A549 (cell line): ENCODE results near the gene PTPRA. TPM values are rescaled to one million over a fixed set of nuclear protein-coding genes. Genes with fewer than 3 reads are reported as not detected.

Experiments used
- ATAC-seq, 2 experiments: fragments of 200-7000 bp in 1 of 2; fragments of >200 bp in 1 of 2; cut with Nextera tagmentation in 1 of 2; cut with Tn5 transposase in 1 of 2; 3 replicates each; pipeline versions ENCODE4 v1.8.0 to v1.9.1; 2018 to 2020; ENCODE audit warnings: mild to moderate bottlenecking in 1 of 2, moderate library complexity in 1 of 2
- CTCF ChIA-PET: fragments of 300-600 bp; sonication (Branson Sonifier 250); formaldehyde crosslinking; extraction: SDS; loops from one replicate; lab custom pipeline; 2021; ENCODE audit warnings: antibody characterized with exemption, inconsistent platforms; lab: Yijun Ruan, JAX
- POLR2A ChIA-PET: fragments of 350-600 bp; formaldehyde crosslinking; extraction: SDS; loops from one replicate; lab custom pipeline; 2021; ENCODE audit warnings: antibody characterized with exemption, inconsistent platforms; lab: Yijun Ruan, JAX
- DNase-seq, 2 experiments: peaks; one replicate each; pipeline versions ENCODE4 v3.0.0 to v3.0.0-alpha.2; 2011 to 2016; ENCODE audit warnings: low read depth in 1 of 2, low spot score in 1 of 2
- FAIRE-seq: peaks from 2 replicates; lab custom pipeline; 2011; peaks lifted over from hg19 to GRCh38; lab: Jason Lieb, UNC
- H3K27ac ChIP-seq, 2 experiments: fragments of >200 bp; sonication (Bioruptor Twin); formaldehyde crosslinking; 3 replicates each; pipeline ENCODE4 v1.5.1; 2016 to 2017
- H3K4me1 ChIP-seq: fragments of >200 bp; sonication (Bioruptor Twin); formaldehyde crosslinking; 3 replicates; pipeline ENCODE4 v1.6.1; 2016
- H3K4me2 ChIP-seq: fragments of >200 bp; sonication (Bioruptor Twin); formaldehyde crosslinking; 3 replicates; pipeline ENCODE4 v1.6.1; 2016
- H3K4me3 ChIP-seq: fragments of >200 bp; sonication (Bioruptor Twin); formaldehyde crosslinking; 3 replicates; pipeline ENCODE4 v1.5.1; 2016
- H3K9me3 ChIP-seq: fragments of >200 bp; sonication (Bioruptor Twin); formaldehyde crosslinking; 3 replicates; pipeline ENCODE4 v1.6.1; 2016
- CBX2 ChIP-seq: fragments of 200-600 bp; sonication (generic); IDR thresholded peaks from 2 replicates; pipeline ENCODE4 v1.6.1; 2016; ENCODE audit warnings: low read depth, mild to moderate bottlenecking, borderline replicate concordance
- CBX8 ChIP-seq: fragments of 200-600 bp; sonication (generic); IDR thresholded peaks from 2 replicates; pipeline ENCODE4 v1.6.1; 2016
- CEBPB ChIP-seq, 2 experiments: fragments of >200 bp in 1 of 2; sonication (Bioruptor Twin) in 1 of 2; formaldehyde crosslinking in 1 of 2; IDR thresholded peaks; 2 replicates each; pipeline ENCODE4 v1.6.1; 2012 to 2016
- EHF ChIP-seq: fragments of 250-450 bp; sonication (Bioruptor Pico); IDR thresholded peaks from 2 replicates; pipeline ENCODE4 v1.5.0; 2020; ENCODE audit warnings: mild to moderate bottlenecking
- FOSL2 ChIP-seq, 2 experiments: fragments of 450-650 bp in 1 of 2; fragments of >200 bp in 1 of 2; sonication (Bioruptor Twin) in 1 of 2; formaldehyde crosslinking; IDR thresholded peaks; 2 replicates each; pipeline versions ENCODE4 v1.5.0 to v1.6.1; 2016 to 2020; ENCODE audit warnings: mild to moderate bottlenecking in 1 of 2, moderate library complexity in 1 of 2
- GATA3 ChIP-seq: IDR thresholded peaks from 2 replicates; pipeline ENCODE4 v1.6.1; 2012; ENCODE audit warnings: borderline replicate concordance
- HMGXB4 ChIP-seq: fragments of 250-450 bp; sonication (Bioruptor Pico); IDR thresholded peaks from 2 replicates; pipeline ENCODE4 v1.5.0; 2021; ENCODE audit warnings: mild to moderate bottlenecking, moderate library complexity, borderline replicate concordance
- HOXB13 ChIP-seq: fragments of 250-450 bp; sonication (Bioruptor Pico); IDR thresholded peaks from 2 replicates; pipeline ENCODE4 v1.5.0; 2020; ENCODE audit warnings: low read depth, mild to moderate bottlenecking, moderate library complexity
- JUNB ChIP-seq: fragments of >200 bp; sonication (Bioruptor Twin); formaldehyde crosslinking; IDR thresholded peaks from 2 replicates; pipeline ENCODE4 v1.6.1; 2016
- KDM5A ChIP-seq: fragments of 200-600 bp; sonication (generic); IDR thresholded peaks from 2 replicates; pipeline ENCODE4 v1.6.1; 2016; ENCODE audit warnings: antibody characterized with exemption, mild to moderate bottlenecking
- MAZ ChIP-seq: fragments of 150-350 bp; IDR thresholded peaks from 2 replicates; pipeline ENCODE4 v1.6.1; 2014; ENCODE audit warnings: antibody characterized with exemption, low read depth, low read length, borderline replicate concordance
- NFE2L2 ChIP-seq: fragments of 150-350 bp; conservative IDR thresholded peaks from 2 replicates; pipeline ENCODE4 v1.6.1; 2014; ENCODE audit warnings: low read length
- NR3C1 ChIP-seq: fragments of >200 bp; sonication (Bioruptor Twin); formaldehyde crosslinking; IDR thresholded peaks from 3 replicates; pipeline ENCODE4 v1.6.1; 2017
- PBX3 ChIP-seq: IDR thresholded peaks from 2 replicates; pipeline ENCODE4 v1.6.1; 2012
- RCOR1 ChIP-seq: fragments of 150-350 bp; IDR thresholded peaks from 2 replicates; pipeline ENCODE4 v1.6.1; 2014; ENCODE audit warnings: antibody characterized with exemption, low read length, low read depth
- REST ChIP-seq: fragments of 200-600 bp; sonication (generic); IDR thresholded peaks from 2 replicates; pipeline ENCODE4 v1.6.1; 2016; ENCODE audit warnings: antibody characterized with exemption, mild to moderate bottlenecking, moderate library complexity
- TP53 ChIP-seq: fragments of 250-450 bp; sonication (Bioruptor Pico); IDR thresholded peaks from 2 replicates; pipeline ENCODE4 v1.5.0; 2021; ENCODE audit warnings: mild to moderate bottlenecking, moderate library complexity
- WGBS: methylation state at CpG from one replicate; pipeline ENCODE4 v1.1.6; 2017; ENCODE audit errors: missing lambda C conversion rate; 5-methylcytosine and 5-hydroxymethylcytosine counted together
- polyA plus RNA-seq, 4 experiments: library from polyadenylated mRNA; depleted of rRNA in 3 of 4; stranded (reverse); fragments of >200 nt; fragmentation: RNase III in 1 of 4; extraction: RNeasy Plus Mini Kit Qiagen cat#74134 plus additional on column Dnase treatment in 1 of 4; gene quantifications; 2 replicates in 3 of 4; 3 replicates in 1 of 4; pipeline ENCODE4 v1.2.3, GENCODE V29; 2011 to 2017
- TF ChIP-seq, protein P1 (sequence below): fragments of >200 bp; sonication (Bioruptor Twin); formaldehyde crosslinking; IDR thresholded peaks from 3 replicates; pipeline ENCODE4 v1.5.1; 2016

The PTPRA gene
- polyA plus RNA-seq, 2 of the 4 experiments (the other 2 are of a cell fraction): 29.2 to 83.2 TPM

- DNase-seq (no peak), ATAC-seq (no peak), FAIRE-seq (no peak)
- CTCF ChIA-PET: interaction anchor here (0.8 to 2.6 kb wide), 4 partner anchors 11 to 274 kb away, joined by 3 to 16 read pairs (median 7); no protein-coding TSS in a partner anchor
- Histone ChIP-seq H3K9me3 (no peaks in the 10 kb centered on the region), H3K4me3 (no peak overlapping the region), H3K27ac (no peak overlapping the region), H3K4me2 (no peak overlapping the region), H3K4me1 (peaks cover 21% of the 10 kb centered on the region)
- TF ChIP-seq HOXB13 (CRISPR knock-in tag) (no peak), MAZ (no peak), NR3C1 (no peak), TP53 (CRISPR knock-in tag) (no peak), CBX8 (no peak), CBX2 (no peak), CEBPB (IDR thresholded peaks at IDR 0.05) (no peak), PBX3 (no peak), RCOR1 (no peak), REST (no peak), KDM5A (no peak), HMGXB4 (CRISPR knock-in tag) (no peak), EHF (CRISPR knock-in tag) (no peak), FOSL2 (IDR thresholded peaks at IDR 0.05) (no peak), FOSL2 (CRISPR knock-in tag; IDR thresholded peaks at IDR 0.05) (no peak), JUNB (no peak), NFE2L2 (no peak)
- TF ChIP-seq, protein P1, sequence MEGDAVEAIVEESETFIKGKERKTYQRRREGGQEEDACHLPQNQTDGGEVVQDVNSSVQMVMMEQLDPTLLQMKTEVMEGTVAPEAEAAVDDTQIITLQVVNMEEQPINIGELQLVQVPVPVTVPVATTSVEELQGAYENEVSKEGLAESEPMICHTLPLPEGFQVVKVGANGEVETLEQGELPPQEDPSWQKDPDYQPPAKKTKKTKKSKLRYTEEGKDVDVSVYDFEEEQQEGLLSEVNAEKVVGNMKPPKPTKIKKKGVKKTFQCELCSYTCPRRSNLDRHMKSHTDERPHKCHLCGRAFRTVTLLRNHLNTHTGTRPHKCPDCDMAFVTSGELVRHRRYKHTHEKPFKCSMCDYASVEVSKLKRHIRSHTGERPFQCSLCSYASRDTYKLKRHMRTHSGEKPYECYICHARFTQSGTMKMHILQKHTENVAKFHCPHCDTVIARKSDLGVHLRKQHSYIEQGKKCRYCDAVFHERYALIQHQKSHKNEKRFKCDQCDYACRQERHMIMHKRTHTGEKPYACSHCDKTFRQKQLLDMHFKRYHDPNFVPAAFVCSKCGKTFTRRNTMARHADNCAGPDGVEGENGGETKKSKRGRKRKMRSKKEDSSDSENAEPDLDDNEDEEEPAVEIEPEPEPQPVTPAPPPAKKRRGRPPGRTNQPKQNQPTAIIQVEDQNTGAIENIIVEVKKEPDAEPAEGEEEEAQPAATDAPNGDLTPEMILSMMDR: no peak
- 88% methylated on average over 5 of the region's 5 CpGs for WGBS
- POLR2A ChIA-PET: no interaction called here
Observed at GRCh38 chr20:3042625-3043024, 169.3 kb downstream of the PTPRA start.

DNA sequence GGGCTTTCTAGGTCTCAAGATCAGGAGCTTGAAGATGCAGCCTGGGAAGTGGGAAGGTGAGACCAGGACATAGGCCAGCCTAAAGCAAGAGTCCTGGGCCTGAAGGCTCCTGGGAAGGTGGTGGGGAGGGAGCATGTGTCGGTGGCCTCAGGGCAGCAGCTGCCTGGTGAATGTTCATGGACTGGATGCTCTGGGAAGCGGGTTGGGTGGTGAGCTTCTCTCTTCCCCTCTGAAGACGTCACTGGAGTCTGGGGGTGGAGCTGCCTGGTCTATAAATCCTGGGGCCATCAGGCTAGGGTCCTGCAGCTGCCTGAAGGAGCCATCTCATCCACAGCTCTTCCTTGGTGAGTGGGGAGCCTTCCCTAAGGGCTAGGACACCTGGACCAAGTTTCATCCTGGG lies 170.0 kb downstream of the PTPRA start, which contains the start of gene GNRH2:
Gene GNRH2, plus strand, starts transcription at position 301 of the 400 bp plus-strand sequence. CDS start 793 bp downstream, outside the sequence.
- POLR2A ChIA-PET: no interaction called here
- WGBS: 89% methylated on average over 3 of the region's 3 CpGs
- CTCF ChIA-PET: interaction anchor here (0.8 to 2.6 kb wide), 5 partner anchors 10 to 274 kb away, joined by 3 to 16 read pairs (median 5); no protein-coding TSS in a partner anchor
- no peak for TF ChIP-seq GATA3
- no peak for ATAC-seq
- no peaks in the 10 kb centered on the region for H3K9me3 ChIP-seq
- peaks cover 23% of the 10 kb centered on the region for H3K4me1 ChIP-seq
- no peak within 1 kb of the TSS for H3K4me3 ChIP-seq
- H3K4me2 ChIP-seq: no peak within 1 kb of the TSS
- no peak for FAIRE-seq
- DNase-seq: no peak
- H3K27ac ChIP-seq: no peak within 1 kb of the TSS
